MM.1S (cell line): ENCODE results near the gene ATP10B.

Experiments
- EZH2phosphoT487 ChIP-seq: fragments of 300-600 bp; sonication (generic); IDR thresholded peaks from 2 replicates; pipeline ENCODE4 v1.6.1; 2018; ENCODE audit warnings: antibody characterized with exemption, low read length
- TF ChIP-seq, protein P1 (sequence below): fragments of 300-600 bp; sonication (generic); IDR thresholded peaks from 2 replicates; pipeline ENCODE4 v1.5.1; 2016; ENCODE audit warnings: antibody characterized with exemption, low read length, mixed read lengths

GRCh38 chr5:160802592-160802991, 49.4 kb downstream of the ATP10B start:
- TF ChIP-seq, protein P1, sequence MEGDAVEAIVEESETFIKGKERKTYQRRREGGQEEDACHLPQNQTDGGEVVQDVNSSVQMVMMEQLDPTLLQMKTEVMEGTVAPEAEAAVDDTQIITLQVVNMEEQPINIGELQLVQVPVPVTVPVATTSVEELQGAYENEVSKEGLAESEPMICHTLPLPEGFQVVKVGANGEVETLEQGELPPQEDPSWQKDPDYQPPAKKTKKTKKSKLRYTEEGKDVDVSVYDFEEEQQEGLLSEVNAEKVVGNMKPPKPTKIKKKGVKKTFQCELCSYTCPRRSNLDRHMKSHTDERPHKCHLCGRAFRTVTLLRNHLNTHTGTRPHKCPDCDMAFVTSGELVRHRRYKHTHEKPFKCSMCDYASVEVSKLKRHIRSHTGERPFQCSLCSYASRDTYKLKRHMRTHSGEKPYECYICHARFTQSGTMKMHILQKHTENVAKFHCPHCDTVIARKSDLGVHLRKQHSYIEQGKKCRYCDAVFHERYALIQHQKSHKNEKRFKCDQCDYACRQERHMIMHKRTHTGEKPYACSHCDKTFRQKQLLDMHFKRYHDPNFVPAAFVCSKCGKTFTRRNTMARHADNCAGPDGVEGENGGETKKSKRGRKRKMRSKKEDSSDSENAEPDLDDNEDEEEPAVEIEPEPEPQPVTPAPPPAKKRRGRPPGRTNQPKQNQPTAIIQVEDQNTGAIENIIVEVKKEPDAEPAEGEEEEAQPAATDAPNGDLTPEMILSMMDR, result peak; percentile 36
- TF ChIP-seq EZH2phosphoT487, result no peak
